DMS153 treated with DMSO at 0.1 percent for 48 hours (cell line): ENCODE data around the gene MRPS6.

ENCODE experiments used
- DNase-seq: peaks from one replicate; lab custom pipeline; 2025; ENCODE audit not compliant: unreplicated experiment; lab: John Stamatoyannopoulos, UW

MRPS6 gene

DNA sequence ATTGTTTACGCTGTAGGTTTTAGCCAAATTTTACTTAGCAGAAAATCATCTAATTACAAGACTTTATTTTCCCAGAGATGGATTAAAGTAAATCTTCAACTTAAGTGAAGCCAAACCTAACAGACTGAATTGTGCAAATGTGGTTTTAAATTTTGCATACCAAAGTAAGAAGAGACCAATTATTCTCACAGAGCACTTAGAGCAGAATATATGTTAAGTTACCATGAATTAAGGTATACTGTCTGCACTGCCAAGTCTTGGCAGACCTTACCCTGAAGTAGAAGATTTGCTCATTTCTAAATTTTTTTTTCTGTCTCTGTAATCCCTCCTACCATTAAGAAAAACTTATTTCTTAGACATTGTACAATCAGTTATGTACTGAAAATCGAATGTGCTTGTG lies 24.1 kb downstream of the MRPS6 start:
- no peak for DNase-seq

DNA sequence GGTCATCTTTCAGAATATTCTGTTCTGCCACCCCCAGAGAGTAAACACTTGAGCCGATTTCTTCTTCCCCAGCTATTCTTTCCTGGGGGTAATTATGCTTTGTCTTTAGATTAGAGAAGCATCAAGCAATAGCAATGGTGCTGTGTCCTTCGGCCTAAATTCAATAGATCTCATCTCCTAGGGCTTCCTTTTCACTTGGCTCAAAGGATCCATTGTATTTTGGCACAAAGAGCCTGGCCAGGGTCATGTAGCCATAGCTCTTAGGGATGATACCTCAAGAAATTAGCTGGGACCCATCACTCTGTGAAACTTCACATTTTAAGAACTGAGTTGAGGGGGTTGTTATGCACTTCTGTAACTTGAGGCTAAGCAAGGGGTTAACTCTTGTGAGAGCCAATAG lies 27.0 kb downstream of the MRPS6 start:
- DNase-seq: no peak

GRCh38 chr21:34100790-34101189 lies 27.4 kb downstream of the MRPS6 start:
- no peak for DNase-seq

- no peak for DNase-seq
Measured at GRCh38 chr21:34105947-34106541, 32.7 kb downstream of the MRPS6 start.

- no peak for DNase-seq
Measured at GRCh38 chr21:34107606-34108005, 34.2 kb downstream of the MRPS6 start.

- no peak for DNase-seq
Measured at GRCh38 chr21:34109075-34109474, 35.7 kb downstream of the MRPS6 start.

DNA sequence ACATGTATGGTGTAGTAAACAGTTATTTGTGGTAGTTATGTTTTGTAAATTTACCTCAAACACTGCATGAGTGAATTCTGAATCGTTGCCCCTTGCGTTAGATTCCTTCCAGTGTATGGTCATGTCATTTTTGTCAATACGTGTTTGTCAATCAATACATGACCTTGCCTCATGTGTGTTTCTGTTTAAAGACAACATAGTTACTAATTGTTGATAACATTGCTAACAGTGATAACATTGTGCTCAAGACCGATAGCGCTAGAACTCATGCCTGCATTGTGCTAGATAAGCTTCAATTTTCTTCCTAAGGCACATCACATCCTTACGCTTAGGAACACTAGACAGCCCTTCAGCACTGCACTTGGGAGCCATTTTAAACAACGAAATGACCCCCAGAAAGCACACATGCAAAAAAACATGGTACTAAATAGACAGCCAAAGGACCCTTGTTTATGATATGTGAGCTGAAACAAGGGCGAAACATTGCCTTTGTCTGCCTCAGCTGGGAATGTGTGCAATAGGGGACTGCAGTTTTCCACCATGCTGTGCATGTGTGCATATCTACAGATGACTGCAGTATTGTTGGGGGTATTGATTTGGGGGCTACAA lies 37.3 kb downstream of the MRPS6 start:
- DNase-seq: no peak

GRCh38 chr21:34112316-34113033 lies 39.1 kb downstream of the MRPS6 start:
- no peak for DNase-seq

DNA sequence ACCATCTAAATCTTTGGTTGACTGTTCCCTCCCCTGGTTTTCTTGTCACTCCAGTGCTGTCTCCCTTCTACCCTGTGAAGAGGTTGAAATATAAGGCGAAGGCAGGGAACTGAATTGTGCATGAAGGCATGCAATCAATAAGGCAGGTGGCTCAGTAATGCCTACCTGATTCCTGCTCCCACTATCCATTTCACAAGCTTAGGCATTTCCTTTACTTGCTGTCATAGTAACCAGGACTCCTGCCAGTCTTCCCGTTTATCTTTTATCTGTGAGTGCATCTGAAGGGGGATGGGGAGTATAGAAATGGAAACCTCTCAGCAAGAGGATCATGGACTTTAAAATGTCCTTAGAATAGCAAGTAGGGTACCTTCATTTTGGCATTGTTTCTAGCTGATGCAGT lies 40.5 kb downstream of the MRPS6 start:
- DNase-seq: no peak

DNA sequence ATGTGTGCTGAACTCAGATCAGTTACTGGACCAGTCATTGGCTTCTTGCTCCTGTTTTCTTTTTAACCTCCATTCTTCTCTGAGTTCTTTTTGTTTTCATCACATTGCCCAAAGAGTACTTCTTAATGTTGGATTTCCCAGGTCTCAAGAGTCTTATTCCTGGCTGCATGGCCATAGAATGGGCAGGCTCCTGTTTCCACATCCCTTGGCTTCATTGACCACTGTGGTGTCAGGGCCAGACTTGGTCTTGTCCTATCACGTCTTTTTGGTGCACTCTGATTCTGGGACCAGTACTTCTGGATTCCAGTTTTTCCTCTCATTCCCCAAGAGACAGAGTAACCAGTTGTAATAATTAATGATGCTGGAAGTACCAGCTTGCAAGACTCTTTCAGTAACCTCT lies 41.8 kb downstream of the MRPS6 start:
- DNase-seq: no peak

DNA sequence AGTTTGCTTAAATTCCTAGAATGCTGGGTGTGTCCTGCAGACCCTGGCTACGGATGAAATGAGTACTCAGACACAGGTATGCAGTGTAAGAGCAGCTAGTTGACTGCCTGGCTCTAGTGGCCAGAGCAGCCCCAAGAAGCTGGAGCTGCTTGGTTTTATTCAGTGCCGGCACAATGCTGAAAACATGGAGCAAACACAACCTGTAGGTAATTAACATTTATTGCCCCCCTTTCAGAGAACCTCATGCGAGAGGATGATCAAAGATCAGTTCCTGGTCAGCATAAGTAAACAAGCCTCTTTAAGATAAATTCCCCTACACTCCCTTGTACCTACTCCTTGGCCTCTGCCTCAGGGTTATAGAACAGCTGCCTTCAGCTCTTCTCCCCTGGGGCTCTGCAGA lies 43.2 kb downstream of the MRPS6 start:
- no peak for DNase-seq

GRCh38 chr21:34120867-34121266 lies 47.5 kb downstream of the MRPS6 start:
- DNase-seq: no peak

DNA sequence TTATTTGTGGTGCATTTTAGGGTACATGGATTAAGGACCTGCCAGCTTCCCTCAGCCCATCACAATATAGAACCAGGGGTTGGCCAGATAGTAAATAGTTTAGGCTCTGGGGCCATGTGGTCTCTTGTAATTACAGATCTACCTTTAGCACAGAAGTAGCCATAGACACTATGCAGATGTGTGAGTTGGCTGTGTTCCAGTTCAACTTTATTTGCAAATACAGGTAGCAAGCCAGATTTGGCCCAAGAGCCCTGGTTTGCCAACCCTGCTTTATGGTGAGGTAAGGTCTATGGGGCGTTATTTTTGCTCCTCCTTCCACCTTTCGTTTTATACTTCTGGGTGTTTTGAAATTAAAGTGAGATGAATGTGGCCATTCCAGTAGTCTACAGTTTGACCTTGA lies 48.7 kb downstream of the MRPS6 start:
- no peak for DNase-seq

- no peak for DNase-seq
Measured at GRCh38 chr21:34123609-34124008, 50.2 kb downstream of the MRPS6 start.

- no peak for DNase-seq
Measured at GRCh38 chr21:34126269-34126668, 52.9 kb downstream of the MRPS6 start.

DNA sequence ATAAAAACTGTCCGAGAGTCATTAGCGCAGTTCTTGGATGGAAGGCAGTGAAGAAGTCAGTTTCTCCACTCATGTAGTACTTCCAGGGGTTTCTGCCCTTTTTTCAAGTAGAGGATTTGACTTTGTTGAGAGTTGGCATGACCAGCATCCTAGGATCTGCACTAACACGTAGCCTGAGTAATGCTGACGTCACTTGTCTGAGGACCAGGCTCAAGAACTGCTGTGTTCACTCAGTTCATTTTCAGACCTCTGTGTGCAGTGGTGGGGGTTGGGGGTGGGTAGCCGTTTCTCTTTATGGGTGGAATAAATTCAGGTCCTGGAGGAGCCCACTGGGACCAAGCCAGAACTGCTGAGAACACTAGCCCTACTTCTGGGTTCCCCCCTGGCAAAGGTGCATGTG lies 53.3 kb downstream of the MRPS6 start:
- DNase-seq: no peak

- no peak for DNase-seq
Measured at GRCh38 chr21:34128124-34128523, 54.7 kb downstream of the MRPS6 start.

DNA sequence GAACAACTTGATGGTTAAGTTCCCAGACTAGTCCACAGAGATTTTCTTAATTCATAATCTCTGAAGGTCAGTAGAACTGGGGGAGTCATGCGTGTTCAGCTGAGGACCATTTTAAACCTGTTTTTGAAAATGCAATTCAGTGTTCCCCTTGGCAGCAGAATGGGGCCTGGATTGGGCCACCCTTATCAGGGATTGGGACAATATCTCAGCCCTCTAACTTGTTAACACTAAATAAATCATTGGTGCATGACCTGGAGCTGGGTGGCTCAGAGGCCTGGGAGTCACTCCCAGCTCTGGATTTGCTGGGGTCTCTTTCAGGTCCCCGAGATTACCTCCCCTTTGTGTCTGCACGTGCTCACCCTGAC lies 55.3 kb downstream of the MRPS6 start:
- no peak for DNase-seq

GRCh38 chr21:34129039-34129891 lies 55.9 kb downstream of the MRPS6 start:
- DNase-seq: no peak

DNA sequence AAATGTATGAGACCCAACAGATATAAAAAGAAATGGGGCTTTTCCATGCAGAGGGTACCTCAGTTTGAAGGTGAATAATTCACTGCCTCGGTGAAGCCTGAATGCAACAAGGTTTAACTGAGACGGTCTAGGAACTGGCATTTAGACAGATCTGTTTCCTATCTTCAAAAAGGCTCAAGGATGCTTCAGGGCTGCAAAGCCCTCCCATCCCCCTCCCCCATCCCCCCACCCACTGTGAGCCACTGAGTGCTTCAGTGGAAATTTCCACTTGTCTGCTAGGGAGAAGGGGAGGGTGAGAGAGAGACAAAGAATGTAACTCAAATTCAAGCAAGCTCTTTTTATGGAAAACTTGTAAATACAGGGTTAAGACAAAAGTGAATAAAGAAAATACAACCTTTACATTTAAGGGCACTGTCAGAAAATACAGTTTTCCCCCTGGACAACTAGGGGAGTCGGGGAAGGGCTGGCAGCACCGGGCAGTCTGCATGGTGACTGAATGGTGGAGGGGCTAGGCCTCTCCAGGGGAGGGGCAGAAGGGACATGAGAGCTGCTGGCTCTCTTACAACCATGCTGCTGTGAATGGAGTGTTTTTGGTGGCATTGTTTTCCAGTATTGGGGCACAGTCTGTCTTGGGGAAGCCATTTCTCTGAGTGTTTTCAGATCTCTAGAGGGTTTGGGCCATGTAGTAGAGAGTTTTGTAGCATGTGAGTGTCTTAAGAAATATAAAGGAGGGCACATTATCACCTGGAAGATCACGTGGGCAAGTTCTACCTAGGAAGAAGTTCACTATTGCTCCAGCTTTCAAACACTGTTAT lies 56.7 kb downstream of the MRPS6 start:
- DNase-seq: no peak

DNA sequence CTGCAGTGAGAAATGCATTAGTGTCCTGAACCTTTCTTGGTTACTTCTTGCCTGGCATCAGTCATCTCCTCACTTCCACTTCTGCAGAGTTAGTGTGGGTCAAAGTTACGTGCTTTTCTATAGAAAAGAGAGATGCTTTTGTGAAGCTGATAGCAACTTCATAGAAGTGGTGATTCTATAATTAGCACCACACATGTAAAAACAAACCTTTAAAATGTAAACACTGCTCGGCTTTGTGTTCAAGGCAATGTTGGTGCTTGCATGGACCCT lies 57.3 kb downstream of the MRPS6 start:
- DNase-seq: no peak
